ENCODE results near the gene KIR3DL3. TPM values are rescaled to one million over a fixed set of nuclear protein-coding genes. Genes with fewer than 3 reads are reported as not detected.

KIR3DL3 gene
- total RNA-seq (2011; cell fraction: chromatin; rRNA removed; ENCODE audit: low replicate concordance), result not detected in 2 replicates
- not detected in 2 replicates for total RNA-seq (2011; cell fraction: nucleolus; rRNA removed)
- total RNA-seq (2011; cell fraction: nucleoplasm; rRNA removed), result not detected in 2 replicates
- not detected in 2 replicates for total RNA-seq (2014; rRNA removed)
- total RNA-seq (2014; rRNA removed; fragmentation: Illumina TruSeq; extraction: Trizol), result not detected in 2 replicates
- not detected in 2 replicates for total RNA-seq (2015; rRNA removed; fragmentation: Illumina TruSeq; extraction: Trizol)
- total RNA-seq (2021), result not detected in 2 replicates
- not detected in 2 replicates for polyA plus RNA-seq (2011; rRNA removed)
- polyA plus RNA-seq (2011; cell fraction: cytosol; rRNA removed), result not detected in 2 replicates
- not detected in 2 replicates for polyA plus RNA-seq (2011; cell fraction: nucleus; rRNA removed)
- polyA plus RNA-seq (2012), result not detected in 2 replicates
- polyA plus RNA-seq (2014; fragmentation: Illumina TruSeq; extraction: Trizol), result not detected in 2 replicates
- under 1 TPM in 1 of 2 experiments, not detected in 1; 0.11 TPM for polyA plus RNA-seq (2014; fragmentation: Nextera tagmentation; extraction: Ambion mirVana)
- polyA plus RNA-seq (2014; rRNA removed), result not detected in 2 replicates
- polyA minus RNA-seq (2011; rRNA and poly(A)+ RNA removed), result not detected in 2 replicates
- not detected in 2 replicates for polyA minus RNA-seq (2011; cell fraction: cytosol; rRNA and poly(A)+ RNA removed)
- not detected in 2 replicates for polyA minus RNA-seq (2011; cell fraction: nucleus; rRNA and poly(A)+ RNA removed)
- Bru-seq, nascent RNA, result not detected
- BruChase-seq, experiment 1, labeled RNA remaining after a 2-hour chase, result not detected
- BruChase-seq, experiment 2, labeled RNA remaining after a 6-hour chase, result not detected
- long read RNA-seq, experiment 1, result 0 reads
- long read RNA-seq, experiment 2, result 0 reads
- long read RNA-seq, experiment 3, result 0 reads

GRCh38 chr19:54724142-54724541 lies at the start of gene KIR3DL3:
Gene KIR3DL3, plus strand, starts transcription at chr19:54724442. Its CDS starts 55 bp downstream, at chr19:54724497.
- CTCF ChIA-PET (ENCODE audit: low intra/inter-chr PET ratio), result no interaction called here
- peaks cover 3% of the 10 kb centered on the region for H3K9me3 ChIP-seq (replicated peaks; ENCODE audit: control insufficient read depth, insufficient read depth, low read depth, low read length)
- no peak within 1 kb of the TSS for H3K4me2 ChIP-seq (ENCODE audit: insufficient read depth, low read length)
- no peaks in the 10 kb centered on the region for H3K27me3 ChIP-seq (ENCODE audit: control insufficient read depth in 2 of 2, insufficient read depth in 2 of 2, low read length in 2 of 2)
- in situ Hi-C loops (cut with MboI) (no loop called here), intact Hi-C loops (cut with micrococcal nuclease) (no loop called here)
- no peak within 1 kb of the TSS for H3K9ac ChIP-seq (ENCODE audit: insufficient read depth in 1 of 2, low read depth in 2 of 2, low read length in 2 of 2)
- ATAC-seq (no peak), FAIRE-seq (no peak), DNase-seq (ENCODE audit: extremely low read depth in 1 of 4, low spot score in 3 of 4) (no peak)
- no TSS peak for BruUV-seq (replicated peaks)
- H3K79me2 ChIP-seq (ENCODE audit: control insufficient read depth, insufficient read depth, low read length), result no peaks in the 10 kb centered on the region
- no peak within 1 kb of the TSS for H3K4me3 ChIP-seq
- no peaks in the 10 kb centered on the region; a peak in 1 of 5 replicates for H3K4me1 ChIP-seq (replicated peaks in 1 of 2; ENCODE audit: control insufficient read depth in 2 of 2, insufficient read depth in 2 of 2, low read length in 2 of 2)
- 26% methylated on average over 9 of the region's 9 CpGs for WGBS (ENCODE audit: insufficient coverage, low coverage, missing lambda C conversion rate)
- POLR2A ChIA-PET, result no interaction called here
- H2AFZ ChIP-seq (ENCODE audit: low read depth, low read length), result no peak within 1 kb of the TSS
- H4K20me1 ChIP-seq (replicated peaks; ENCODE audit: control insufficient read depth, insufficient read depth, low read length), result no peaks in the 10 kb centered on the region
- no peaks in the 10 kb centered on the region for H3K9me1 ChIP-seq (ENCODE audit: control insufficient read depth, insufficient read depth, low read length)
- H3K36me3 ChIP-seq (ENCODE audit: control insufficient read depth, insufficient read depth, low read length), result no peaks in the 10 kb centered on the region
- no peak within 1 kb of the TSS for H3K27ac ChIP-seq (ENCODE audit: extremely low read depth, low read depth, low read length)
- TF ChIP-seq FIP1L1 (IDR thresholded peaks at IDR 0.05; ENCODE audit: low read depth, low read length, poor library complexity, severe bottlenecking), result no peak
- TF ChIP-seq MCM2 (IDR thresholded peaks at IDR 0.05; ENCODE audit: low read depth), result no peak
- TF ChIP-seq ZMIZ1 (IDR thresholded peaks at IDR 0.05; ENCODE audit: low read depth in 2 of 2, low read length in 2 of 2), result no peak
- no peak for TF ChIP-seq SMARCC2 (IDR thresholded peaks at IDR 0.05; ENCODE audit: low read depth)
- no peak for TF ChIP-seq ATF2 (CRISPR knock-in tag; IDR thresholded peaks at IDR 0.05)
- TF ChIP-seq SRSF1 (IDR thresholded peaks at IDR 0.05; ENCODE audit: low read depth, low read length), result no peak
- TF ChIP-seq ZBTB11 (CRISPR knock-in tag; IDR thresholded peaks at IDR 0.05), result no peak
- no peak for TF ChIP-seq ELF1 (tag; IDR thresholded peaks at IDR 0.05)
- no peak for TF ChIP-seq SAFB2 (IDR thresholded peaks at IDR 0.05; ENCODE audit: borderline replicate concordance, low read depth, low read length, severe bottlenecking)
- no peak for TF ChIP-seq ZNF232 (CRISPR knock-in tag; IDR thresholded peaks at IDR 0.05)
